HepG2 (cell line): ENCODE data around the gene TP73. TPM values are rescaled to one million over a fixed set of nuclear protein-coding genes. Genes with fewer than 3 reads are reported as not detected.

Experiments used
- CENPT ChIP-seq: sonication (generic); formaldehyde crosslinking; IDR thresholded peaks from 2 replicates; pipeline ENCODE4 v1.8.0; 2022; ENCODE audit warnings: low read depth, mild to moderate bottlenecking, moderate library complexity, missing genetic modification reagents
- GABPB1 ChIP-seq: IDR thresholded peaks from 2 replicates; pipeline ENCODE4 v1.6.1; 2016; ENCODE audit warnings: mild to moderate bottlenecking, missing genetic modification reagents, moderate library complexity, missing compliant biosample characterization
- HIVEP1 ChIP-seq: sonication (generic); formaldehyde crosslinking; IDR thresholded peaks from 2 replicates; pipeline ENCODE4 v1.4.0; 2020; ENCODE audit warnings: mild to moderate bottlenecking, missing genetic modification reagents
- KMT2A ChIP-seq: sonication (generic); formaldehyde crosslinking; IDR thresholded peaks from 2 replicates; pipeline ENCODE4 v1.4.0; 2020; ENCODE audit warnings: missing genetic modification reagents
- MTA1 ChIP-seq: sonication (generic); formaldehyde crosslinking; IDR thresholded peaks from 2 replicates; pipeline ENCODE4 v1.4.0; 2020; ENCODE audit warnings: missing genetic modification reagents, mild to moderate bottlenecking, borderline replicate concordance
- NBN ChIP-seq: fragments of 450-650 bp; conservative IDR thresholded peaks from 2 replicates; pipeline ENCODE4 v1.6.1; 2017
- POGZ ChIP-seq: sonication (generic); formaldehyde crosslinking; IDR thresholded peaks from 2 replicates; pipeline ENCODE4 v1.4.0; 2020; ENCODE audit warnings: mild to moderate bottlenecking, missing genetic modification reagents
- SIX1 ChIP-seq: sonication (generic); formaldehyde crosslinking; IDR thresholded peaks from 2 replicates; pipeline ENCODE4 v1.4.0; 2020; ENCODE audit warnings: missing genetic modification reagents, borderline replicate concordance
- ZBTB26 ChIP-seq: IDR thresholded peaks from 2 replicates; pipeline ENCODE4 v1.6.1; 2016; ENCODE audit warnings: missing compliant biosample characterization, missing genetic modification reagents, borderline replicate concordance
- ZFAT ChIP-seq: sonication (generic); formaldehyde crosslinking; conservative IDR thresholded peaks from 2 replicates; pipeline ENCODE4 v1.8.1; 2023; ENCODE audit warnings: missing genetic modification reagents, inconsistent platforms
- ZNF264 ChIP-seq: sonication (generic); formaldehyde crosslinking; IDR thresholded peaks from 2 replicates; pipeline ENCODE4 v1.4.0; 2020; ENCODE audit warnings: missing genetic modification reagents
- ZNF335 ChIP-seq: sonication (generic); formaldehyde crosslinking; IDR thresholded peaks from 2 replicates; pipeline ENCODE4 v1.4.0; 2020; ENCODE audit warnings: missing genetic modification reagents
- ZNF350 ChIP-seq: sonication (generic); formaldehyde crosslinking; IDR thresholded peaks from 2 replicates; pipeline ENCODE4 v1.4.0; 2020; ENCODE audit warnings: mild to moderate bottlenecking, low read depth, missing genetic modification reagents, borderline replicate concordance
- polyA plus RNA-seq, 8 experiments: library from polyadenylated mRNA; depleted of rRNA in 3 of 8; stranded (reverse) in 7 of 8; unstranded in 1 of 8; fragments of >200 nt; fragmentation: Illumina TruSeq in 4 of 8; extraction: Trizol in 4 of 8; gene quantifications; 2 replicates each; pipeline versions ENCODE4 v1.2.1 to v1.2.3, GENCODE V29; 2011 to 2016; ENCODE audit warnings: low read depth in 4 of 8, missing spikeins in 1 of 8, mixed read lengths in 1 of 8; ENCODE audit not compliant: insufficient read depth in 1 of 8
- total RNA-seq, 5 experiments: library from RNA; depleted of rRNA; stranded (reverse); fragments of >200 nt; fragmentation: Illumina TruSeq; extraction: Trizol; gene quantifications; 2 replicates each; pipeline ENCODE4 v1.2.3, GENCODE V29; 2016; ENCODE audit warnings: low read depth in 1 of 5
- TF ChIP-seq, protein P1 (sequence below): sonication (generic); formaldehyde crosslinking; IDR thresholded peaks from 2 replicates; pipeline ENCODE4 v1.4.0; 2020; ENCODE audit warnings: missing genetic modification reagents
- TF ChIP-seq, protein P2 (sequence below): sonication (generic); formaldehyde crosslinking; IDR thresholded peaks from 2 replicates; pipeline ENCODE4 v1.4.0; 2020; ENCODE audit warnings: mild to moderate bottlenecking, missing genetic modification reagents

TP73 gene
- total and polyA plus RNA-seq, 2 of the 13 experiments (the other 11 are each of a cell fraction or from before 2014, with no cell fraction given) = 0.49 to 1.1 TPM

- TF ChIP-seq POGZ (CRISPR knock-in tag) (peak; percentile 41; the same call in 1 of the 2 replicates), ZFAT (peak; percentile 51; the same call in 1 of the 2 replicates), MTA1 (CRISPR knock-in tag) (peak; percentile 44; the same call in 1 of the 2 replicates), ZNF264 (CRISPR knock-in tag) (peak; percentile 53), HIVEP1 (CRISPR knock-in tag) (0 out of 2 replicates have a peak, but pooled peaks have one; percentile 52), KMT2A (CRISPR knock-in tag) (0 out of 2 replicates have a peak, but pooled peaks have one; percentile 47), GABPB1 (CRISPR knock-in tag) (peak; percentile 66; the same call in 1 of the 2 replicates), ZNF350 (CRISPR knock-in tag) (peak; percentile 92; the same call in 1 of the 2 replicates), SIX1 (0 out of 2 replicates have a peak, but pooled peaks have one; percentile 37), ZNF335 (CRISPR knock-in tag) (no peak), ZBTB26 (CRISPR knock-in tag) (peak; percentile 80), NBN (no peak), CENPT (CRISPR knock-in tag) (no peak)
- TF ChIP-seq, protein P1, sequence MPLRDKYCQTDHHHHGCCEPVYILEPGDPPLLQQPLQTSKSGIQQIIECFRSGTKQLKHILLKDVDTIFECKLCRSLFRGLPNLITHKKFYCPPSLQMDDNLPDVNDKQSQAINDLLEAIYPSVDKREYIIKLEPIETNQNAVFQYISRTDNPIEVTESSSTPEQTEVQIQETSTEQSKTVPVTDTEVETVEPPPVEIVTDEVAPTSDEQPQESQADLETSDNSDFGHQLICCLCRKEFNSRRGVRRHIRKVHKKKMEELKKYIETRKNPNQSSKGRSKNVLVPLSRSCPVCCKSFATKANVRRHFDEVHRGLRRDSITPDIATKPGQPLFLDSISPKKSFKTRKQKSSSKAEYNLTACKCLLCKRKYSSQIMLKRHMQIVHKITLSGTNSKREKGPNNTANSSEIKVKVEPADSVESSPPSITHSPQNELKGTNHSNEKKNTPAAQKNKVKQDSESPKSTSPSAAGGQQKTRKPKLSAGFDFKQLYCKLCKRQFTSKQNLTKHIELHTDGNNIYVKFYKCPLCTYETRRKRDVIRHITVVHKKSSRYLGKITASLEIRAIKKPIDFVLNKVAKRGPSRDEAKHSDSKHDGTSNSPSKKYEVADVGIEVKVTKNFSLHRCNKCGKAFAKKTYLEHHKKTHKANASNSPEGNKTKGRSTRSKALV = peak; percentile 62; the same call in 1 of the 2 replicates
- TF ChIP-seq, protein P2, sequence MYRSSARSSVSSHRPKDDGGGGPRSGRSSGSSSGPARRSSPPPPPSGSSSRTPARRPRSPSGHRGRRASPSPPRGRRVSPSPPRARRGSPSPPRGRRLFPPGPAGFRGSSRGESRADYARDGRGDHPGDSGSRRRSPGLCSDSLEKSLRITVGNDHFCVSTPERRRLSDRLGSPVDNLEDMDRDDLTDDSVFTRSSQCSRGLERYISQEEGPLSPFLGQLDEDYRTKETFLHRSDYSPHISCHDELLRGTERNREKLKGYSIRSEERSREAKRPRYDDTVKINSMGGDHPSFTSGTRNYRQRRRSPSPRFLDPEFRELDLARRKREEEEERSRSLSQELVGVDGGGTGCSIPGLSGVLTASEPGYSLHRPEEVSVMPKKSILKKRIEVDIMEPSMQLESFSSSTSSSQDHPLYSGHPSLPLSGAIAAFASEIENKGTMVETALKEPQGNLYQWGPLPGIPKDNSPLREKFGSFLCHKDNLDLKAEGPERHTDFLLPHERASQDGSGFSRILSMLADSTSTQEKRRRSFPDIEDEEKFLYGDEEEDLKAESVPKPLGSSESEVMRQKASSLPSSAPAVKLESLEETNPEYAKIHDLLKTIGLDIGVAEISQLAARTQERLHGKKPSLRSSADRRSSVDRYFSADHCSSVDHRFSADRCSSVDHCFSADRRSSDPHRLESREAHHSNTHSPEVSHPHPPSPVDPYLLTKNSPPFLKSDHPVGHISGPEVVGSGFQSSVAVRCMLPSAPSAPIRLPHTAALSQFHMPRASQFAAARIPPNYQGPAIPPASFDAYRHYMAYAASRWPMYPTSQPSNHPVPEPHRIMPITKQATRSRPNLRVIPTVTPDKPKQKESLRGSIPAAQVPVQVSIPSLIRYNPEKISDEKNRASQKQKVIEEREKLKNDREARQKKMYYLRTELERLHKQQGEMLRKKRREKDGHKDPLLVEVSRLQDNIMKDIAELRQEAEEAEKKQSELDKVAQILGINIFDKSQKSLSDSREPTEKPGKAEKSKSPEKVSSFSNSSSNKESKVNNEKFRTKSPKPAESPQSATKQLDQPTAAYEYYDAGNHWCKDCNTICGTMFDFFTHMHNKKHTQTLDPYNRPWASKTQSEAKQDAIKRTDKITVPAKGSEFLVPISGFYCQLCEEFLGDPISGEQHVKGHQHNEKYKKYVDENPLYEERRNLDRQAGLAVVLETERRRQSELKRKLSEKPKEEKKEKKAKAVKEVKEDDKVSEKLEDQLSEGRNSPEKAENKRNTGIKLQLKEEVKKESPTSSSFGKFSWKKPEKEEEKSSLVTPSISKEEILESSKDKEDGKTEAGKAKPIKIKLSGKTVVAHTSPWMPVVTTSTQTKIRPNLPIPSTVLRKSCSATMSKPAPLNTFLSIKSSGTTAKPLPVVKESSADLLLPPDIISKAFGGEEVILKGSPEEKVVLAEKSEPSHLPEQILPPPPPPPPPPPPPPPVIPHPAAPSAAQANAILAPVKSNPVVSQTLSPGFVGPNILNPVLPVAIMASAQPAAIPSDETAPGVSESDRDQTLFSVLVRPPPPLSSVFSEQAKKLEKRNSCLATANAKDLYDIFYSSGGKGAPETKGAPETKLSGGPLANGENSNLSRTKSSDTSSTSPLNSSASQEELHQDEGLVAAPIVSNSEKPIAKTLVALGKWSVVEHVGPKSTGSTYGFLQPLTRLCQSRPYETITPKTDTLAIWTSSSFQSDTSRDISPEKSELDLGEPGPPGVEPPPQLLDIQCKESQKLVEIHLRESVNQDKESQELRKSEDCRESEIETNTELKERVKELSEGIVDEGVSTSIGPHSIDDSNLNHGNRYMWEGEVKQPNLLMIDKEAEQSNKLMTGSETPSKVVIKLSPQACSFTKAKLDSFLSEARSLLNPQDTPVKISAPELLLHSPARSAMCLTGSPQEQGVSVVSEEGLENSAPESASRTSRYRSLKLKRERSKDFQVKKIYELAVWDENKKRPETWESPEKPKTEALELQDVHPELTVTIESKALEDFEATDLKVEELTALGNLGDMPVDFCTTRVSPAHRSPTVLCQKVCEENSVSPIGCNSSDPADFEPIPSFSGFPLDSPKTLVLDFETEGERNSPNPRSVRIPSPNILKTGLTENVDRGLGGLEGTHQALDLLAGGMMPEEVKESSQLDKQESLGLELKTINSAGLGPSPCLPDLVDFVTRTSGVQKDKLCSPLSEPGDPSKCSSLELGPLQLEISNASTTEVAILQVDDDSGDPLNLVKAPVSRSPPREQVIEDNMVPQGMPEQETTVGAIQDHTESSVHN (CRISPR knock-in tag) = peak; percentile 68
These were observed 123.3 kb downstream of the TP73 start (continued) for GRCh38 chr1:3775490-3776230.
